GM12865 (cell line): ENCODE results near the gene CSNK2A3.

Experiments
- DNase-seq: peaks from one replicate; pipeline ENCODE4 v3.0.0; 2010; ENCODE audit warnings: low read depth
- H3K4me3 ChIP-seq: 2 replicates; pipeline ENCODE4 v1.5.1; 2011; ENCODE audit warnings: mild to moderate bottlenecking, low read depth, low read length, control low read depth
- CTCF ChIP-seq: IDR thresholded peaks from 2 replicates; pipeline ENCODE4 v1.5.1; 2011; ENCODE audit warnings: low read length, control low read depth, low read depth, inconsistent platforms; ENCODE audit not compliant: insufficient read depth; ENCODE audit errors: missing control alignments

The CSNK2A3 gene

GRCh38 chr11:11351042-11351586 is 1.9 kb downstream of the CSNK2A3 start:
- TF ChIP-seq CTCF: no peak
- no peak overlapping the region for H3K4me3 ChIP-seq
- DNase-seq: no peak

DNA sequence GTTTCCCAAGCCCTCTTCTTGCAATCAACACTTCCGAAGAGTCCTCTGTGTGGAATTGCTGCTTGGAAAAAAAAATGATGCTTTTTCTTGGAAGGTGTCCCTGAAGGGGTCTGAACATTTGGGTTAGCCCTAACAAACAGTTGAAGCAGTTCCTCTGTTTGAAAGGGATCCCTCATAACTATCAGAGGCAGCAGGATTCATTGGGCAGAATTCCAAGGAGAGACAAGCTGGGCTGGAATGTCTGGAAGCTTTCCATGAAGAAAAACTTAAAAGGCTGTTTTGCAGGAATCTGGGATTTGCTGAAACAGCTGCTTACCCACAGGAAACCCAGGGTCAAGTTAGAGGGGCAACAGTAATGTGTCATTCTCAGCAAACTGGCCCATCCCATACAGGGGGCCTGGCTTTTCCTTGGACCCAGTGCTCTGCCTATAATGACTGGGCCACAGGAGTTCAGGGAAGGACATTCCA is 3.1 kb downstream of the CSNK2A3 start:
- H3K4me3 ChIP-seq: no peak overlapping the region
- no peak for TF ChIP-seq CTCF
- no peak for DNase-seq

DNA sequence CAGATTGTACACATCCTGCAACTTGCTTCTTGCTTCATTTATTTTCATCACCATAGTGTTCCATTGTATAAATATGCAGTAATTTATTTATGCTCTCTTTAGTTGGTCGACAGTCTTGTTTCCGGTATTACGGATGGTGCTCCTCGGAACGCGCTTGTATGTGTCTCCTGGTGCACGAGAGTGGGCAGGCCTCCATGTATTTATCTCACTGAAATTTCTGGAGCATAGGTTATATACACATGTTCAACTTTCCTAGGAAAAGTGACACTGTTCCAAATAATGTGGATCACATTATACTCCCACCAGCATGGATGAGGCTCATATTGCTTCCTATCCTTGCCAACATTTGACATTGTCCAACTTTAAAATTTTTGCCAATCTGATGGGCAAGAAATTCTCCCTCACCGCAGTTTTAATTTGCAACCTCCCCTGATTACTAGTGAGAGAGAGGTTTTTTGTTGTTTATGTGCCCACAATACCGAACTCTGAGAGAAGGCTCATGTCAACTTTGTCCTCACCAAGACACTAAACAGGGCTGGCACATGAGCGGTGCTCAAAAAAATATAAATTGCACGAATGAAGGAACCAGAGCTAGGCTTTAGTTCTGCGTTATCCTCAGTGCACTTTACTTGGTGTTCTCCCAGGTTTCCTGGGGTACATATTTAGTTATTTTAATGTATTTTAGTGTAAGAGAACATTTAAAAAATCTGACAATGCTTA is 3.8 kb downstream of the CSNK2A3 start:
- no peak for DNase-seq

DNA sequence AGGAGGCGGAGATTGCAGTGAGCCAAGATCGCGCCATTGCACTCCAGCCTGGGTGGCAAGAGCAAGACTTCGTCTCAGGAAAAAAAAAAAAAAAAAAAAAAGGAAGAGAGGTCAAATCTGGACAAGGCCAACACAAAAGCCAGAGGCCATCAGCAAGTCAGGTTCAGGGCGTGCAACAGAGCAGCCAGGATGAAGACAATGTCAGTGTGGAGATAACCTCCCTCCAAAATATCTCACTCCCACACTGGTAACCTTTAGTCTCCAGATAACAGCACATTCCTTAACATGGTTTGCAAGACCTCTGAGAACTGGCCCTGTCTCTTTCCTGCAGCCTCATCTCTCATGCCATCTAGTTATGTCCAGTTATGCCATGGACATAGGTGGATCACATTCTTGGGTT is 4.7 kb downstream of the CSNK2A3 start:
- DNase-seq: no peak
- no peak for TF ChIP-seq CTCF
- no peak overlapping the region for H3K4me3 ChIP-seq

More for the DNA sequence above, 3.8 kb downstream of the CSNK2A3 start:
- H3K4me3 ChIP-seq: no peak overlapping the region
- no peak for TF ChIP-seq CTCF

- no peak for TF ChIP-seq CTCF
- DNase-seq: no peak
- no peak overlapping the region for H3K4me3 ChIP-seq
Observed at GRCh38 chr11:11347592-11347991, 5.5 kb downstream of the CSNK2A3 start.

DNA sequence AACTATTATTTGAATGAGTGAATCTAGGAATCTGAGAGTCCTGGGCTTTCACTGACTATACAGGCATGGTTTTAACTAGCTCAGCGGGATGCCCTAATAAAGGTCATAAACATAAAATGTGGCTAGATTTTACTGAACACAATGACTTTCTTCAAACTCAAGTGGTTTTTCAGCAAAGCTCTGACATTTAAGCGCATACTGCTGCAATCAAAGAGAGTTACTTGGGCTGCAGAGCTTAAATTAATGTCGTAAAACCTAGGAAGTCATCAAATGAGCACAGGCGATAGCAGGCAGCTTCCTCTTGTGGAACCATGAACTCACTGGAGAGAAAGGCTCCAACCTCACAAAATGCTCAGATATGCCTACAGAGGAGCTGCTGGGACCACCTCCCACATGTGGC is 6.7 kb downstream of the CSNK2A3 start:
- DNase-seq: no peak
- TF ChIP-seq CTCF: no peak
- no peak overlapping the region for H3K4me3 ChIP-seq

GRCh38 chr11:11345099-11345498 is 8.0 kb downstream of the CSNK2A3 start:
- no peak for DNase-seq
- TF ChIP-seq CTCF: no peak
- no peak overlapping the region for H3K4me3 ChIP-seq
